Activated CD8-positive, alpha-beta T cell treated with anti-CD3 and anti-CD28 coated beads, Interleukin-2, amount 10 ng/mL, durations not matched to agents 7 days and 5 days (primary cell): Measurements from ENCODE around the gene HBB. TPM values are rescaled to one million over a fixed set of nuclear protein-coding genes. Genes with fewer than 3 reads are reported as not detected.
"Not testable (repeated sequence)": the region's sequence is repeated elsewhere in the genome, so short reads cannot be mapped to it uniquely, and the experiment has no call there.

Experiments used
- ATAC-seq: fragments of 150-1000 bp; cut with Tn5 transposase; one replicate; pipeline ENCODE4 v1.10.0; 2021; ENCODE audit warnings: moderate library complexity
- CTCF ChIA-PET: fragments of 350-600 bp; sonication (Branson Sonifier 250); formaldehyde crosslinking; loops from one replicate; lab custom pipeline; 2021; ENCODE audit warnings: antibody characterized with exemption; lab: Charles Lee
- POLR2A ChIA-PET: fragments of 350-600 bp; sonication (Branson Sonifier 250); formaldehyde crosslinking; loops from one replicate; lab custom pipeline; 2021; ENCODE audit warnings: antibody characterized with exemption; lab: Charles Lee
- DNase-seq: peaks from one replicate; pipeline ENCODE4 v3.0.0-alpha.2; 2020
- H3K27ac Mint-ChIP-seq: one replicate; pipeline ENCODE4 v1.8.0; 2021; ENCODE audit warnings: mild to moderate bottlenecking, mixed read lengths
- H3K27me3 Mint-ChIP-seq: one replicate; pipeline ENCODE4 v1.8.0; 2021; ENCODE audit warnings: low read depth, mixed read lengths
- H3K36me3 Mint-ChIP-seq: one replicate; pipeline ENCODE4 v1.8.0; 2021; ENCODE audit warnings: low read depth, mixed read lengths
- H3K4me1 Mint-ChIP-seq: one replicate; pipeline ENCODE4 v1.8.0; 2021; ENCODE audit warnings: low read depth, mixed read lengths
- H3K4me3 Mint-ChIP-seq: one replicate; pipeline ENCODE4 v1.8.0; 2021; ENCODE audit warnings: mild to moderate bottlenecking, mixed read lengths
- H3K9me3 Mint-ChIP-seq: one replicate; pipeline ENCODE4 v1.8.0; 2022; ENCODE audit warnings: mixed read lengths; ENCODE audit not compliant: insufficient read depth
- total RNA-seq, 2 experiments: library from RNA; stranded (reverse); gene quantifications; one replicate each; pipeline ENCODE4 v1.2.3, GENCODE V29; 2021

Gene HBB
- total RNA-seq = not detected

GRCh38 chr11:5226732-5227310 is at the start of gene HBB:
HBB (minus strand) TSS chr11:5227071; CDS start chr11:5227021, 50 bp downstream.
- Mint-ChIP-seq H3K27ac (no peak within 1 kb of the TSS), H3K9me3 (no peaks in the 10 kb centered on the region), H3K27me3 (no peaks in the 10 kb centered on the region), H3K4me3 (no peak within 1 kb of the TSS), H3K36me3 (no peaks in the 10 kb centered on the region), H3K4me1 (no peaks in the 10 kb centered on the region)
- ATAC-seq (no peak), DNase-seq (no peak)
- CTCF ChIA-PET = no interaction called here
- POLR2A ChIA-PET = no interaction called here

GRCh38 chr11:5275369-5276110 is 48.7 kb upstream of the HBB start:
- ChIA-PET POLR2A (no interaction called here), CTCF (no interaction called here)
- no peak overlapping the region for H3K27ac Mint-ChIP-seq
- H3K27me3 Mint-ChIP-seq = no peaks in the 10 kb centered on the region
- no peaks in the 10 kb centered on the region for H3K4me1 Mint-ChIP-seq
- no peak for ATAC-seq
- no peak for DNase-seq
- no peaks in the 10 kb centered on the region for H3K9me3 Mint-ChIP-seq
- no peaks in the 10 kb centered on the region for H3K36me3 Mint-ChIP-seq
- H3K4me3 Mint-ChIP-seq = no peak overlapping the region

GRCh38 chr11:5274395-5274794 is 47.5 kb upstream of the HBB start:
- H3K36me3 Mint-ChIP-seq = no peaks in the 10 kb centered on the region
- no peak for ATAC-seq

GRCh38 chr11:5272395-5273017 is 45.6 kb upstream of the HBB start:
- no peak for DNase-seq
- no peak overlapping the region for H3K4me3 Mint-ChIP-seq
- no peaks in the 10 kb centered on the region for H3K4me1 Mint-ChIP-seq
- no peaks in the 10 kb centered on the region for H3K36me3 Mint-ChIP-seq
- ChIA-PET POLR2A (no interaction called here), CTCF (no interaction called here)
- H3K27me3 Mint-ChIP-seq = no peaks in the 10 kb centered on the region
- ATAC-seq = no peak
- H3K27ac Mint-ChIP-seq = no peak overlapping the region
- H3K9me3 Mint-ChIP-seq = no peaks in the 10 kb centered on the region

More at GRCh38 chr11:5274395-5274794, 47.5 kb upstream of the HBB start:
- DNase-seq = no peak
- H3K27ac Mint-ChIP-seq = no peak overlapping the region
- CTCF ChIA-PET = no interaction called here
- no peaks in the 10 kb centered on the region for H3K27me3 Mint-ChIP-seq
- POLR2A ChIA-PET = no interaction called here
- no peaks in the 10 kb centered on the region for H3K4me1 Mint-ChIP-seq
- no peaks in the 10 kb centered on the region for H3K9me3 Mint-ChIP-seq
- H3K4me3 Mint-ChIP-seq = no peak overlapping the region

GRCh38 chr11:5269715-5270147 is 42.9 kb upstream of the HBB start, which contains the start of gene HBE1:
HBE1 (minus strand) TSS chr11:5269945; CDS start chr11:5269890, 55 bp downstream.
- Mint-ChIP-seq H3K36me3 (no peaks in the 10 kb centered on the region), H3K4me3 (no peak within 1 kb of the TSS), H3K27me3 (peaks cover 2% of the 10 kb centered on the region), H3K27ac (no peak within 1 kb of the TSS), H3K9me3 (no peaks in the 10 kb centered on the region), H3K4me1 (no peaks in the 10 kb centered on the region)
- no peak for ATAC-seq
- ChIA-PET CTCF (no interaction called here), POLR2A (no interaction called here)
- no peak for DNase-seq

- CTCF ChIA-PET = no interaction called here
- peaks cover 2% of the 10 kb centered on the region for H3K27me3 Mint-ChIP-seq
These were observed 40.2 kb upstream of the HBB start for GRCh38 chr11:5267033-5267563.

GRCh38 chr11:5266609-5267008 is 39.7 kb upstream of the HBB start:
- ChIA-PET POLR2A (no interaction called here), CTCF (no interaction called here)
- peaks cover 2% of the 10 kb centered on the region for H3K27me3 Mint-ChIP-seq
- ATAC-seq = no peak
- no peaks in the 10 kb centered on the region for H3K36me3 Mint-ChIP-seq
- H3K4me1 Mint-ChIP-seq = no peaks in the 10 kb centered on the region
- H3K4me3 Mint-ChIP-seq = no peak overlapping the region
- no peaks in the 10 kb centered on the region for H3K9me3 Mint-ChIP-seq
- H3K27ac Mint-ChIP-seq = no peak overlapping the region
- DNase-seq = no peak

More at GRCh38 chr11:5267033-5267563, 40.2 kb upstream of the HBB start:
- Mint-ChIP-seq H3K4me3 (no peak overlapping the region), H3K9me3 (no peaks in the 10 kb centered on the region), H3K27ac (no peak overlapping the region), H3K4me1 (no peaks in the 10 kb centered on the region), H3K36me3 (no peaks in the 10 kb centered on the region)
- ATAC-seq (no peak), DNase-seq (no peak)
- POLR2A ChIA-PET = no interaction called here

GRCh38 chr11:5265832-5266231 is 39.0 kb upstream of the HBB start:
- CTCF ChIA-PET = no interaction called here
- H3K4me3 Mint-ChIP-seq = no peak overlapping the region
- POLR2A ChIA-PET = no interaction called here
- no peaks in the 10 kb centered on the region for H3K36me3 Mint-ChIP-seq
- H3K27ac Mint-ChIP-seq = no peak overlapping the region
- peaks cover 2% of the 10 kb centered on the region for H3K27me3 Mint-ChIP-seq
- H3K4me1 Mint-ChIP-seq = no peaks in the 10 kb centered on the region
- no peaks in the 10 kb centered on the region for H3K9me3 Mint-ChIP-seq
- DNase-seq = no peak
- ATAC-seq = no peak

GRCh38 chr11:5258543-5259262 is 31.8 kb upstream of the HBB start:
- ATAC-seq (no peak), DNase-seq (no peak)
- ChIA-PET CTCF (no interaction called here), POLR2A (no interaction called here)
- Mint-ChIP-seq H3K4me3 (no peak overlapping the region), H3K27ac (no peak overlapping the region), H3K9me3 (no peaks in the 10 kb centered on the region), H3K4me1 (no peaks in the 10 kb centered on the region), H3K27me3 (no peaks in the 10 kb centered on the region), H3K36me3 (no peaks in the 10 kb centered on the region)

- Mint-ChIP-seq H3K27ac (no peak overlapping the region), H3K36me3 (no peaks in the 10 kb centered on the region), H3K4me3 (no peak overlapping the region), H3K27me3 (no peaks in the 10 kb centered on the region), H3K4me1 (no peaks in the 10 kb centered on the region), H3K9me3 (no peaks in the 10 kb centered on the region)
- POLR2A ChIA-PET = no interaction called here
- no peak for ATAC-seq
- DNase-seq = no peak
- CTCF ChIA-PET = no interaction called here
These were observed 30.4 kb upstream of the HBB start for GRCh38 chr11:5257296-5257695.

GRCh38 chr11:5254646-5255413 is 28.0 kb upstream of the HBB start, which contains the start of gene HBG2:
HBG2 (minus strand) TSS chr11:5254781; CDS start chr11:5254728, 53 bp downstream.
- ATAC-seq, CTCF ChIA-PET, POLR2A ChIA-PET, DNase-seq, H3K36me3 Mint-ChIP-seq, H3K4me3 Mint-ChIP-seq, H3K9me3 Mint-ChIP-seq, H3K27me3 Mint-ChIP-seq, H3K27ac Mint-ChIP-seq, H3K4me1 Mint-ChIP-seq: not testable (repeated sequence)
